GM19351 (cell line): ENCODE measurements around the gene FBXO8.

Experiments
- ATAC-seq: cut with Tn5 transposase; IDR thresholded peaks from one replicate; pipeline ENCODE4 v1.9.1; 2021; ENCODE audit warnings: mild to moderate bottlenecking, moderate library complexity; ENCODE audit not compliant: unreplicated experiment

FBXO8 gene

DNA sequence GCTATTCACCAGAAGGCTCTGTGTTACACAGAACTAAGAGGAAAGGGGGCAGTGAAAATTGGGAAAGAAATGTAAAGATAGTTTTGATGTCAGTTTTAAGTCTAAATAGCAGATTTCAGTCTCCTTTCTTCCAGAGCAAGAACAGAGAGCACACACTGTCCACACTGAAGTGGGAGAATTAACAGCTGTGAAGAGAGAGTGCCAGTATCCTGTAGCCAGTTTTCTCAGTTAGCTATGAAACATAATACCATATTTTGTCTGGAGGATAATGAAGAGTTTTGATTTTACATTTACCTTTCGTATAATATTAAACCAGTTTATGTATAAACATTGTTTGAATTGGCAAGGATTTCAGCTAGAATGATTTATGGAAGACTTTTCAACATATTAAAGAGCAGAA is 35.1 kb downstream of the FBXO8 start:
- no peak for ATAC-seq

DNA sequence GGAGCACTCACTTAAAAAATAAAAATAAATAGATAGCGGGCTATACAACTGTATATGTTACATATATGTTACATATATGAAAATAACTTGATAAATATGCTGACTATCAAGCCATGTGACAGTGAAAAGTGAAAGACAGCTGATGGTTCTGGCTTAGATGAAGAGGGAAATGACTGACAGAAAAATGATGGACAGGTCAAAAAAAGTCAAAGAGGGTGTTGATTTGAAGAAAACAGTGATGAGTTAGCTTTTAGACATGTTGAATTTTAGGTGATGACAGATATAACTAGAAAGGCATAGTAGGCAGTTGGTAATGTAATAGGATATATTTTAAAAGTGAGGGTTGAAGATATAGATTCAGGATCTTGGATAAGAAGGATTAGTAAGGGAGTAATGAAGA is 37.8 kb downstream of the FBXO8 start:
- no peak for ATAC-seq

DNA sequence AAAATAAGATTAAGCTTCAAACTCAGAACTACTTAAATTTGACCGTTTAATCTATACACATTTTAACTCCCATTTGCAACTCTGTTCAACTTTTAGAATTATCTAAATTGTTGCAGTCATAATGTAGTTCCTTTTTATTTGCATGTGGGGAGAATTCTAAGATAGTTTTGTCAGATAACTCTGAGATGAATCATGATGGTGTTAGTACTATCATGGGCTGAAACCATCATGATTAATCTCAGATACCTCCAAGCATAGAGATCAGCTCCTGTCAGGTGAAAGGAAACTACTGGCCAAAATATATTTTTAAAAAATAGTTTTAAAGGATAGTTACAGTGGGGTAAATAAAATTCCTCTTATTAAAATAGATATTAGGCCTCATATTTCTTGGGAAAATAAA is 39.0 kb downstream of the FBXO8 start:
- peak; percentile 66 for ATAC-seq

DNA sequence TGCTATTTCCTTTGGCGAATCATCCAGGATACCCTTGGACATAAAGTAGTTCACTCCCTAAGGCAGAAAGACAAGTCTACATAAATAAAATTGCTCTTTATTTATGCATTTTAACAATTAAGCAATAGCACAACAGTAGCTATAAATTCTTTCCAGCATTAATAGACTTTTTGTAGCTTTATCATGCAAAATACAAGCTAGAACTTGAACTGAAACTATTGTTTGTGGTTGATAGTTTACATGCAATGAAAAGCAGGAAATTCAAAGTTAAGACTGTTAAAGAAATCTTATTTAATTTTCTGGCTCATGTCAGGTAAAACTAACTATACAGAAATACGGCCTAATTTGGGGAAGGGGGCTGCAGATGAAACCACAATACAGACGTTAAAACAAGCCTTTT is 42.3 kb downstream of the FBXO8 start:
- no peak for ATAC-seq

DNA sequence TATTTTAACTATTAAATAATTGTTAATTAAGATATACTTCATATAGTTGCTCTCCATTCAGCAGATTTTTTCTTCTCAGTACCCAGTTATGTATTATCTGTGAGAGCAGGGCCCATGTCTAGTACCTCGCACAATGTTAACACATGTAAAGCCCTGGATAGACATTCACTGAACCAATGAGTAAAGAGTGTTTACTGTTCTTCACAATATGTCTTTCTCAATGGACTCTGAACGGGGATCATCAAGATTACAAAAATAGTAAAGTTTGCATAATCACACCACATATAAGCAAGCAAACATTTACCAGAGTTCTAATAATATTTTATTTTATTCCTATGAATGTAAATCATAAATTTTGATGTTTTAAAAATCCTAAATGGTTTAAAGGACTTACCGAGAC is 47.1 kb downstream of the FBXO8 start:
- no peak for ATAC-seq

DNA sequence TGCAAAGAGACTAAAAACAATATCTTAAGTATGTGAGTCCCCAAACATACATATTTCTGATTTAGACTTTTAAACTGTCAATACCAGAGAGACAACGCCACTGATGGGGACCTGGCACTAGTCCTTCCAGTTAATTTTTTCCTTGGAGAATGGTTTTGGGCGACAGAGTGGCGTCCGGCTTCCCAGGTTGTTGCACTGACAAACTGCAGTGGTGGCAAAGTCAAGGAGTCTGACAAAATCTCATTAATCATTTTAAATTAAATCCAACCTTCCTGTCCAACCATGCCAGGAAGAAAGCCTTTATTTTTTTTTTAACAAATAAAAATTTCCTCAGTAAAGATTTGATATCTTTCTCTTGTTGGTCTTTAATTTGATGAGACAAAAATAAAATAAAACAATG is 52.8 kb downstream of the FBXO8 start:
- ATAC-seq: no peak

DNA sequence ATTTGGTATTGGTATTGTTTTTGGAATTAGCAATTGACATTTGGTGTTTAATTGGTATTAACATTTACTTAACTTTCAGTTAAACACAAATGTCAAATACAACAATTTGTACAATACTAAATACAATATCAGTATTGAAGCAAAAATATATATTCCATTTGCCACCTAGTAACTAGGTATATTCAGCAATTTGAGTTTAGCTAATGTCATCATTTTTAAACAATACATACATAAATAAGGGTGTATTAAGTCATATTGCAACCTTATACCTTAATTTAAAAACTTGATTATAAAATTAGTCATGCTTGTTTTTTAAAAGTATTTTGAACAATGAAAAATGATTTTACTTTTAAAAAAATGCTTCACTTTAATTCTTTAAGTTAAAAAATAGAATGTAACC is 53.3 kb downstream of the FBXO8 start:
- ATAC-seq: no peak

DNA sequence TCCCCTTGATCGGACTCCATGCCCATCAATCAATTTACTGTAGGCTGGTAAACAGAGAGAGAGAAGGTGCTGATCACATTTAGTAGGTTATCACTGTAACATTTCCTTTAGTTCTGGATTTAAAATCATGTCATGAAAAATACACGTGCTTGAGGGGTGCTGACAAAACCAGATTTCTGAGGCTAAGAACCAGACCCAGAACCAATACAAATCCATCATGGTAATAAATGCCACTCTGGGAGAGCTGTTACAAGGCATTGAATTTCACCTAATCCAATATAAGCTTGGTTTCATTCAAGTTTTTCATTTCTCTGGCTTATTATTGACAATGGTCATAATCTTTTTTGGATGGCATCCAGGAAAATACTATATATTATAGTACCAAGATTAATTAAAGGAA is 54.5 kb downstream of the FBXO8 start:
- ATAC-seq: no peak

DNA sequence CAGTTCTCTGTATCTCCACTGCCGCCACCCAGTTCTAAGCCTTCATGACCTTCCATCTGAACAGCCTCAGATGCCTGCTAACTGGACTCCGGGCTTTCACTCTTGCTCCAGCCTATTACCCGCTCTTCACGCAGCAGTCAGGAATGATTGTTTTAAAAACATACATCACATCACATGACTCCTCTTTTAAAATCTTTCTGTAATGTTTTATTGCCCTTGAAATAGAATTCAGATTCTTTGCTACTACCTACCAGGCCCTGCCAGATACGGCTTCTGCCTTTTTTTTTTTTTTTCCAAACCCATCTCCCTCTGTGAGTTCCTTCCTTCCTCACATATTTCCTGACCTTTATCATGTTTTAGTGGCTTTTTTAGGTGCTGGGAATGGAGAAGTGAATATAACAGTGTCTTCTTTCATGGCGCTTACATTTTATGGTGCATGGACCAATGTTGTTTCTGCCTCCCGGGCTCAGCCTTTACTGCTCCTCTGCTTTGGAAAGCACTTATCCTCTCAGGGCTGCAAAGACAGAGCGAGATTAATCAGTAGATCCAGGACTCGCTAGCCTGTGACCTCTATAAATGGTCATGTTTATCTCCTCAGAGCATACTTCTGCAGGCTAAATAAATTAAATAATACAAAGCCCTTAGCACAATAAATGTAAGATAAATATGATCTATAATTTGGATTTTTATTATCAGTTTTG is 58.0 kb downstream of the FBXO8 start:
- ATAC-seq: no peak

DNA sequence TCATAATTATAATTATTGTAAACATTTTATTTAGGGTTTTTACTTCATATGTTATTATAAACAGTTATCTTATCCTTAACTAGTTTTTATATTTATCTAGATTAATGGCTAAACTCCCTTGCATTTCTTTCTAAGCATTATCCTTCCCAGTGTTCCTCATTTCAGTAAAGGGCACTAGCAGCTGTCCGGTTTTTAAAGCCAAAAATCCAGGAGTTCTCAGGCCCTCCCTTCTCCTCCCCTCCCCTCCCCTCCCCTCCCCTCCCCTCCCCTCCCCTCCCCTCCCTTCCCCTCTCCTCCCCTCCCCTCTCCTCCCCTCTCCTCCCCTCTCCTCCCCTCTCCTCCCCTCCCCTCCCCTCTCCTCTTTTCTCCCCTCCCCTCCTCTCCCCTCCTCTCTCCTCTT is 58.9 kb downstream of the FBXO8 start:
- no peak for ATAC-seq

DNA sequence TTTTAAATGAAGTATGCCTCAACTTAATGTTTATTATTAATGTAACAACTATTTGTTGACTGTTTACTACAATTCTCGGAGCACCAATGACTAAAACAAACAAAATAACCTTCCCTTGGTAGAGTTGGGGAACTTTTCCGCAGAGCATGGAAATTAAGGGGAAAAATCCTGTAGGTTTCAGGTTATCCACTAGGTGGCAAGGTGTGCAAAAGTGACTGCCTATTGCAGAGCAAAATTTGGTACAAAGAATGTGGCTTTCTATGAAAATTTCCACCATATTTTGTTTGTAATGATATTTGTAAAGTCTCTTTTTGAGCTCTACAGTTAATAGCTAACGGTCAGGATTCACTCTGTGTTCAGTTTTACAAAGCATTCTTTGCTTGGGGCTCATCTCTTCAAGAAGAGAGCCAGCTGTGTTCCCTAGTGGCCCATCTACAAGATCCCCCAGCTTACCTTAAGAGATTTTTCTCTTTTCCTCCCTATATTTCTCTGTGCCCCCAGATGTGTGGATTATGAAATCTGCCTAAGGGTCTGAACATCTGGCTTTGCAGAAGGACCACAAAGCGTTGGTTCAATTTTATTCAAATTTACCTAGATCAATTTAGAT is 61.1 kb downstream of the FBXO8 start:
- peak; percentile 73 for ATAC-seq

DNA sequence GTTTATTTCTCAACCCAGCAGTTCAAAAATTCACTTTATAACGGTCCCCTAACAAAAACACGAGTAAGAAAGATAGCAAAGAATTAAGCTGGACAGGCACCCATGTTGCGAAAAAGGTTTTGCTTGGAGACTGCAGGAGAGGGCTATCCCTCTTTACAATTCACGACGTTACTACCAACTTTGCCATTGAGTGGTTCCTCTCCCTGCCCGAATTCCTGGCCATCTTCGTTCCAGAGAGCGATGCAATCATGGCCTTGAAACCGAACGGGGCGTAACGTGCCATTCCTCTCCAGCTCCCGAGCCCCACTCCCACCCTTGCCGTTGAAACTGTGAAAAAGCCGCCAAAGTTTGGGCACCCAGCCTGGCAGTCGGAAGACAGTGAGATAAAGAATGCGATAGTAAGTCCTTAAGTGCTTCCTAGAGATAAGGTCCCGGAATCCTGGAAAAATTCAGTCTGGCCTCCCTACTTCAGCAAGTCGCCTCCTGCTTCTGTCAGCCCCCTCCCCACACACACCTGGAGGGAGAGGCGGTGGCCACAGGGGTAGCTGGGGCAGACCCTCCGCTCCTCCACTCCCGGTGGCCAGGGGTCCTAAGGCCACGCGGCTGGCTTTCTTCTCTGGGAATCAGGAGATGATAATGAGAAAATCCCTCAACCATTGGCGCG is 65.2 kb downstream of the FBXO8 start:
- no peak for ATAC-seq

DNA sequence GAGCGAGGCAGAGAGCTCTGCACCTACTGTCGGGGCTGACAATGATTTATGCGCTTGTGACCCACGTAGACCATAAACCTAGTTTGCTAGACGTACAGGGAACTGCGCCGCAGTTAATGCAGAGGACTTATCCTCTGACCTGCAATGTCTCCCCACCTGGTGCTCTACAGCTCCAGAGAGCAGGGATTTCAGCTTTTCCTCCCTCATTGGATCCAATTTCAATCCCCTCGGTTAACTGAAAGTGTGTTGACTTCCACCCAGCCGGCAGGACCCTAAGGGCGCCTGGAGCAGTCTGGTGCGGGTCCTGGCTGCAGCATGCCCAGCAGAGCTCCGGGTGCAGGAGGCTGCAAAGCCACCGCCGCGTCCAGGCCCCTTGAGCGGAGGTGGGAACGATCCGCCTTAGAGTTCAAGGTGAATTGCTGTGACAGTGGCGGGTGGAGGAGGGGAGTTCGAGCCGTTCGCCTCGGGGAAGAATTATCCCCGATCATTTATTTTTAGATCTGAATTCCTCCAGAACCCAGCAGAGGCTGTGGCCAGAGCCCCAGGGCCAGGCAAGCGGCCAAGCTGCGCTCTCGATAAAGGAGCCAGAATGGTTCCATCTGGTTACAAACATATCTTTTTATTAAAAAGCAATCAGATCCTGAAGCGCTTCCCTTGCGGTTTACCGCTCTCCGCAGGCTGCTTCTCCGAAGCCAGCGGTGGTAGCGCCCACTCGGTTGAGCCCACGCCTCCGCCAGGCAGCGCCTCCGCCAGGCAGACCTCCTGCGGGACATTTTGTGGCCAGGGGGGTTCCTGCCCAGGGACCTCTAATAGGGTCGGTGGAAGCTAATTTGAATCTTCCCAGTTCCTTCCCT is 66.0 kb downstream of the FBXO8 start:
- no peak for ATAC-seq

DNA sequence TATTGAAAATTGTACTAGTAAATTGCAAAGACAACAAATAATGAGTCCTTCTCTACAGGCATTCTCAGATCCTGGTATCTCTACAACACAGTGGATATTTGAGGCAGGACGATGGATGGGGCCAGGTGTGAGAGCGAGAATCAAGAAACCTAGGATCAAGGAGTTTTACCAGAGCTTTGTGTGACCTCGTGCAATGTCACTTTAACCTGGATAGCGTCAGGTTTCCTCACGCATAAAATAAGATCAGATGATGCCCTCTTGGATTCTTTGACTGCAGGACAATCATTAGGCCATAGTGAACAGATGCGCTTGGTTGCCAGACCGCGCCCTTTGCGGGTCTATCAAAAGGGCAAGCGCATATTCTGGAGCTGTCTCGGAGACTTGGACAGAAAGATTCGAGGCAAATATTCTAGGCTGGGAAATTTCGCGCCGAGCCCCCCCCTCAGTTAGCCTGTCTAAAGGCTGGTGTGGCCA is 66.6 kb downstream of the FBXO8 start:
- ATAC-seq: no peak

DNA sequence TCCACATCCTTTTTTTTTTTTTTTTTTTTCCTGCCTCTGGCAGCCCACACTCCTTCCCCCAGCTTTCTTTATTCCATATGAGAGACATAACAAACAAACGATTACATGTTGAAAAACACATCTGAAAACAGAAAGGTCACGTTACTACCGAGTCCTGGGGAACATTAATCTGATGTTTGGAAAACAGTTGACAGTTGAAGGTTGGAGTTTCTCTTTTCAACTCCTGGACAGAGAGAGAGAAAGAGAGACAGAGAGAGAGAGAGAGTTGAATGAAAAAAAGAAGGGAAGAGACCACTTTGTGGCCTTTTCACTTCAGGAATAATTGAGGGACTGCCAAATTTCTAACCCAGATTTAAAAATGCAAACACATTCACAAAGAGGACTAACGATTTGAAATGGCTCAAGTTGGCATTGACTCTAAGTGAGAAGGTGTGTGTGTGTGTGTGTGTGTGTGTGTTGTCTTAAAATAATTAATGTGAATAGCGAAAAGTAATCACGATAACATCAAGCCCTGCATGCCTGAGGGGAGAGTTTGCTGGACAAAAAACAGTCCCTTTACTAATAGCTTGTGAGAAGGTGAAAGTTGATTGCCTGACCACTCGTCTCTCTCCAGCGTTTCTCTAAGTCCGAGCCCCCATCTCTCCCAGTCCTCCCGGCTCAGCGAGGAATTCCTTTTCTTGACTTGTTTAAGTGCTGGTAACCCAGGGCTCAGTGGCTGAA is 67.3 kb downstream of the FBXO8 start:
- no peak for ATAC-seq

DNA sequence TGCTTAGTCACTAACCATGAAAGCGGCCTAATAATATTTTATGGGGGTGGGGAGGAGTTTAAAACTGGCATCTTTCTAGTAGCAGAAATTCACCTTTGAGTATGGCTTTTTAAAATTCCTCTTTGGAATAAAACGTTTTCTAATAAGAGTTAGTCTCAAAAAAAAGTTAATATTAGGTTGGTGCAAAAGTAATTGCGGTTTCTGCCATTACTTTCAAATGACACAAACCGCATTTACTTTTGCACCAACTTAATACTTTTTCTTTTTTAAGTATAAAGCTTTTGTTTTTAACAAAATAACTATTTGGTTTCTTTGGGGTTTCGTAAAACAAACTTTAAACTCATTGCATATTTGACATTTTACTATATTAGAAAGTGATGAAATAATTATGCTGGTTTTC is 68.4 kb downstream of the FBXO8 start:
- no peak for ATAC-seq

DNA sequence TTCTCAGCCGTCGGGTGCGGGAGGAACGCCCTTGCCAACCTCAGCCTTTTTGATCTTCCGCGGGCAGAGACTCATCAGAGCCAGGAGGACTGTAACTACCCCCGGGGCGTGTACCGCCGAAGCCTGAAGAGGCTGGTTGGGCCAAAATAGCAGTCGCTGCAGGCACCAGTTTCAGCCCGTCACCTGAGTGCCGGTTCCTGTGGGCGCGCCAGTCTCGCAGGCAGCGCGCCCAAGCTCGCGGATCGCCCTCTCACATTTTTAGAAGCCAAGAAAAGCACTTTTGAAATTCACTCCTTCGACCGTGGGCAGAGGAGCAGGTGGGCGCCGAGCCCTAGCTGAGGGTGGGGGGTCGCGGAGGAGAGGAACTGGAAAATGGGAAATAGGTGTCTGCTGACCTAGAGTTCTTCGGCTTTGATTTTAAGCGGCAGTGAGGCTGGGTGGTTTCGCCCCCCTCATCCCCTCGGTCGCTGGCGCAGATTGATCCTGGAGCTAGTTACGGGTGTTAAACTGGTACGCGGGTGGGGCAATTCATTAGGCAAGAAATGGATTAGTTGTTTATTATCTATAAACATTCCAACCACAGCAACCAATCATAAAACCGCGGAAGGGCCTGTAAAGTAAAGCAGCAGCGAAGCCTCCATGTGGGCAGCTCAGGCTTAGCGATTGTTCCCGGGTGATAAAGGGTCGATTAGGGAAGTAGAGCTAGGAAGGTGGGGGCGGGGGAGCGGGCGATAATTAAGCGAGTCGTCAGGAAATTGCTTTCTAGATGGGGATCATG is 69.2 kb downstream of the FBXO8 start:
- no peak for ATAC-seq

DNA sequence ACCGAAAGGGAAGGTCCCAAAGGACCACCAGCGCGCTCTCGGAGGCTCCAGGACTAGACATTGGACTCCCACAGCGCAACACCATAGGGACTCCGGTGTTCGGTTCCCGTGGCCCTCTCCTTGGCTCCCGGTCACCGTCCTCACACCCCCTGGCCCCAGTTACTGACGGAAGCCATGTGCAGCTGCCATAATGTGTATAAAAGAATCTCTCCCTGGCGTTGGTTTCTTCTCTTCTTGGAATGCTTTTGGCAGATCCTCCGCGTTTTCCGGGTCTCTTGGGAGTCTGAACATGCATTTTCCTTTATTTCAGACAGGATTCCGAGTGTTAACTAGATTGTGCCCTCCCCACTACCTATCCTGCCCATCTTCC is 69.8 kb downstream of the FBXO8 start:
- ATAC-seq: no peak

DNA sequence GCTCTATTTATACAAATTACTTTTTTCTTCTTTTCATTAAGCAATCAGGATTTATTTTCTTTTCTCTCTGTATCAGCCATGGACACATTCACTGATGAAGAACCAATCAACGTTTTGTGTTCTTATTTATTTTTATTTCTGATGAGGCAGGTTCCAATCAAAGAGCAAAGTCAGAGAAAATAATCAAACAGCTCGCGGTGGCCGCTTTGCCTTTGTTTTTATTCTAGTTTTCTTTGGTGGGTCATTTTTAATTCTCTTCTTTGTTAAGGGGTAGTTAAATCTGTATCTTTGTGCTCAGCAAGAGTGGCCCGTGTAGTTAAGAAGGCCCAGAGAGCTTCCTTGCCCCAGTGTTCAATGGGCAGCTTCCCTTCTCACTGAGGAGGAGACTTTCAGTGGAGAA is 71.4 kb downstream of the FBXO8 start:
- no peak for ATAC-seq

DNA sequence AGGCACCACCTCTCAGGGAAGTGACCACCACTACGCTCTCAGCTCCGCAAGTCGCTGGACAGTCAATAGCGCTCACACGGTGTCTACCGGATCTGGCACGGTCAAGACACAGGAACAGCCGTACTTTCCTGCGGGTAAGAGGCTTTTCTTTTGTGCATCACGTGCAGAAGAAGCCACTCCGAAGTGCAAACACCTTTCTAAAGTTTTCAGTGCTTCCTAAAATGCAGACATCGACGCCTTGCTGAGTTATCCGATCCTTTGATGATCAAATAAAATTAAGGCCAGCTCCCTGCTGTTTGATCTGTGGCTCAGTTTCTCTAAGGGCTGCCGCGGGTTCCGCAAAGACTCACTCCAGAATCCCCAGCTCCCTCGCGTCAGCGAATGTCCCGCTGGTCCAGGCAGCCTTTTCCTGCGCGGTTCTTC is 71.8 kb downstream of the FBXO8 start:
- ATAC-seq: no peak
